HG02885 (cell line): ENCODE measurements around the gene BAIAP2.

ENCODE experiments used
- ATAC-seq: cut with Tn5 transposase; IDR thresholded peaks from one replicate; pipeline ENCODE4 v1.9.1; 2021; ENCODE audit warnings: mild to moderate bottlenecking; ENCODE audit not compliant: unreplicated experiment, poor library complexity

The BAIAP2 gene

GRCh38 chr17:81036197-81036941 lies 1.4 kb downstream of the BAIAP2 start:
- no peak for ATAC-seq

DNA sequence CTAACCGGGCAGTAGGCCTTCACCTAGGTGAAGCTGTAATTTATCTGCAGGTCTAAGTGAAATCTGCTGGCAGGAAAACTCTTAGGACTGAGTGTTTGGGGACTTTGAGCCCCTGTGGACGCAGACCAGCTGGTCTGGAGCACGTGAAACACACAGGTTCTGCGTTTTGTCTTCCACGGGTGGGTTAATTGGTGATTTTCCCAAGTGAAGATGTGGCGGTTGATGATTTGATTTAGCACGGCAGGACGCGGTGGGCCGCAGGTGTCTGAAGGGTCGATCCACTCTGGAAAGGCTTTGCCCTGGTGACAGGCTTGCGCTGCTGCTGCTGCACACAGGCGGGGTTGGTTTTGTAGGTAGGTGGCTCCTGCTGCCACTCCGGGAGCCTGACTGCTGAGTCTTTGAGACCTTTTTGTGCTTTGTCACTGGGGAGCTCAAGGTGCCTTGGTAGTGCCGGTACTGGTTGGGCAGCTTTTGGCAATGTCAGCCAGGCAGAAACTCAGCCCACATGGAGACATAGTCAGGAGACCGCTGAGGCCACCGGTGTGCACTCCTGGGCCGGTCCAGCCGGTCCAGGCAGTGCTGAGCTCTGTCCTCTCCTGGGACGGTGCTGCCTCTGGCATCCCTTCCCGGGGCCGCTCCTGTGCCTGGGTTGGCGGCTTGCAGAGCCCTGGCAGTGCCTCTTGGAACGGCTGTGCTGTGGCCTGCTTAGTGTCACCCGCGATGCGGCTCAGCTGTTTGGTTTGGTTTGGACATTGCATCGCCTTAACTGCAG lies 2.3 kb downstream of the BAIAP2 start:
- no peak for ATAC-seq

DNA sequence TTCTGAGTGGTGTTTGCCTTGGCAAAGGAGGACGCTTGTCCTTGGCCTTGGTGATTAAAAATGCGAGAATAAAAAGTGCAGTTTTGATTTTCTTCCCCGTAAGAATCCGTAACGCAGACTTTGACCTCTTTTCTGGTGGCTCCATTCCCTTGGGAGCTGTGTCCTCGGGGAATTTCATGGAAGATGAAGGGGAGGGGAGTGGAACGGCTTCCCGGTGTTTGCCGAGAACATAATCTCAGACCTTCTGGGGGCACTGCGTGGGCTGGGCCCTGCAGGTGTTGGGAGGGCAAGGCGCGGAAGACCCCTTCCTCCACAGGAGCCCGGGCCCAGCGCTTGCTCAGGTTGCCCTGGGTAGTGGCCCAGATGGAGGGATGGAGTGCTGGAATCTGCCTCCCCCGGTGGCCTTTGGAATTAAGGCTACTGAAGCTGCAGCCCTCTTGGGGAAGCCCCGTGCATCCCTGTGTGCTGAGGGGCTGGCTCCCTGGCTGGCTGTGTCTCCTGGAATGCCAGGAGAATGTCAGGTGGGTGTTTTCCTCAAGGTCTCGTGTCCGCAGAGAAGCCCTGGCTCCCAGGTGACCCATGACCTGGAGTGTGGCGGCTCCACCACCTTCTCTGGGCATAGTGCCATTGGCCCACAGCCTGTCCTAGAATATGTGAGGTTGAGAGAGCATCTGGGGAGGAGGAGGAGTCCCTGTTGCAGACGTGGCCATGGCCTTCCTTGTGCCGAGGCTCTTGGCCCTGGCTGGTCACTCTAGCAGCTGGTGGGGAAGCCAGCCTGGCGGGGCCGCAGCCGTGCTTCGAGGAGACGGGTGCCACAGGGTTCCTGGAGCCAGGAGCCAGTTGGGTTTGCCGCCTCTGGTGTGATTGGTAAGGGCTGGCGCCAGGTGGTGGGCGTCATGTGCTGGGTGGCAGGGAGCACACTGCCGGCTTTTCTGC lies 3.1 kb downstream of the BAIAP2 start:
- ATAC-seq = no peak

DNA sequence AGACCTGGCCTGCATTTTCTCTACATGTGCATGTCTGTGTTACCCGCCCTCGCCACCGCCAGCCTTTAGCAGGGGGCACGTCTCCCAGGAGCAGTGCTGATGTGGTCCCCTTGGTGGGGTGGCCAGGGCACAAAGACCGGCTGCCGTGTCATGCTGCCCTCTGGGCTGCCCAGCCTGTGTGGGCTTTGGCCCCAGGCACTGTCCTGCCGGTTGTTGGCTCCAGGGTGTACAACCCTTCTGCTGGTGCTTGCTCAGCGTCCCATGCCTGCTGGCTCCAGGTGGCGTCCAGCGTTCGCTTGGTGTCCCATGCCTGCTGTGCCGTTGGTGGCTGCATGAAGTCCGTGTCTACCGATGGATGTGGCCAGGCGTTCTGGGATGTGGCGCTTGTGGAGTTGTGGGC lies 4.1 kb downstream of the BAIAP2 start:
- ATAC-seq = no peak

GRCh38 chr17:81039854-81040758 lies 5.2 kb downstream of the BAIAP2 start:
- no peak for ATAC-seq

DNA sequence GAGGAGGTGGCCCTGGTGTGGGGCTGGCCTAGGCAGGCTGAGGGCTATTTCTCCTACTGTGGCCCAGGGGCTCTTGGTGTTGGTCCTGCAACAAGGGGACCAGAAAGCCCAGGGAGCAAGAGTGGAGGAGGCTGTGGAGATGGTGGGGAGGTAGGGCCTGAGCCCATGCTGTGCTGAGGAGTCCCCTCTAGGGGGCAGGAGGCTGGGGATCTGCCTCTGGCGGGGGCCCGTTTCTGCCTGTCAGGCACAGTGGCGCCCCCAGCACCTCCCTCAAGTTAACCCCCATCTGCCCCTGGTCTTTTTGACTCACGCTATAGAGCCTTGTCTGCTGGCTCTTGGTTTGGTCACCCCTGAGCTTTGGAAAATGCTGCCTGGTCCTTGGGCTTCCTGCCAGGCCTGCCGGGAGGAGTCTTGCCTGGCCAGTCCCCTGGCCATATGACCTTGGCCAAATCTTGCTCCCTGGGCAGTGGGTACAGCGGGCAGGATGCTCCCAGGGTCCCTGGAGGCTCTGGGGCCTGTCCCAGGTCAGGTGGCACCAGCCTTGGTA lies 5.9 kb downstream of the BAIAP2 start:
- ATAC-seq = no peak

- no peak for ATAC-seq
Observed at GRCh38 chr17:81042606-81043005, 7.7 kb downstream of the BAIAP2 start.

- no peak for ATAC-seq
Observed at GRCh38 chr17:81043319-81043724, 8.4 kb downstream of the BAIAP2 start.

DNA sequence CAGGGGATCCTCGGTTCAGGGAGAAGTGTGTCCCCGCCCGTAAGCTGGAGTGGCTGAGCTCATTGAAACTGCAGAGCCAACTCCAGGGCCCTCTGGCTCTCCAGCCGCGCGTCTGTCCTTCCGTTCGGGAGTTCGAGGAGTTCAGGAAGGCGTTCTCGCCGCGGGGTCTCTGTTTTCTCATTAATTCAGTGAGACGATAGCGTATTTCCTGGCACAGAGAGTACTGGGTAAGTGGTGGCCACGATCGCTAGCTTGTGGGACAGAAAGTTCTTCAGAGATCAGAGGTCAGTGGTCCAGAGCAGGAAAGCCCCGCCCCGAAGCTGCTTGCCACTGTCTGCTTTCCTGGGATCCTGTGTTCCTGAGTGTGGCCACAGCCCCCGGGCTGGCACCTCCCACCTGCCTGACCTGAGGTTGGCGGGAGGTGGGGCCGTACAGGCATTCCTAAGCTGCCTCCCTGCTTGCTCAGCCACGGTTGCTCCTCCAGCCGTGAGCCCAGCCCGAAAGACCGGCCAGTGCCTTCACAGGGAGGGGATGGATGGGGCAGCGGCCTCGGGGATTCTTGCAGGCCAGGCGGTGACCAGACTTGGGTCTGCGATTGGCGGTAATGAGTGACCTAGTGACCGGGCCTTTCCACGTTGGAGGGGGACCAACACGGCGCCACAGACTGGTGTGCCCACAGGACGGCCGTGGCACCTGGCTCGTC lies 8.9 kb downstream of the BAIAP2 start:
- ATAC-seq = no peak

DNA sequence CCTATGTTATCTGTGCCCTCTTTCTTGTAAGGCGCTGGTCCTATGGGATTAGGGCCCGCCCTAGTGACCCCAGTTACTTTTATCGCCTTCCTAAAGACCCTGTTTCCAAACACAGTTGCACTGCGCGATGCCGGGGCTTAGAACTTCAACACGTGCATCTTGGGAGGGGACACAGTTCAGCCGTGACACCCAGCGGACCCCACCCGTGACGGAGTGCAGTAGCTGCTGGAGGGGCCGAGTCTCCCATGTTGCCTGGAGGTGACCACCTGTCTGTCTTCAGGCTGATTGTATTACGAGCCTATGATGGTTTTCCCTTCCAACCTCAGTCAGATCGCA lies 9.4 kb downstream of the BAIAP2 start:
- no peak for ATAC-seq

DNA sequence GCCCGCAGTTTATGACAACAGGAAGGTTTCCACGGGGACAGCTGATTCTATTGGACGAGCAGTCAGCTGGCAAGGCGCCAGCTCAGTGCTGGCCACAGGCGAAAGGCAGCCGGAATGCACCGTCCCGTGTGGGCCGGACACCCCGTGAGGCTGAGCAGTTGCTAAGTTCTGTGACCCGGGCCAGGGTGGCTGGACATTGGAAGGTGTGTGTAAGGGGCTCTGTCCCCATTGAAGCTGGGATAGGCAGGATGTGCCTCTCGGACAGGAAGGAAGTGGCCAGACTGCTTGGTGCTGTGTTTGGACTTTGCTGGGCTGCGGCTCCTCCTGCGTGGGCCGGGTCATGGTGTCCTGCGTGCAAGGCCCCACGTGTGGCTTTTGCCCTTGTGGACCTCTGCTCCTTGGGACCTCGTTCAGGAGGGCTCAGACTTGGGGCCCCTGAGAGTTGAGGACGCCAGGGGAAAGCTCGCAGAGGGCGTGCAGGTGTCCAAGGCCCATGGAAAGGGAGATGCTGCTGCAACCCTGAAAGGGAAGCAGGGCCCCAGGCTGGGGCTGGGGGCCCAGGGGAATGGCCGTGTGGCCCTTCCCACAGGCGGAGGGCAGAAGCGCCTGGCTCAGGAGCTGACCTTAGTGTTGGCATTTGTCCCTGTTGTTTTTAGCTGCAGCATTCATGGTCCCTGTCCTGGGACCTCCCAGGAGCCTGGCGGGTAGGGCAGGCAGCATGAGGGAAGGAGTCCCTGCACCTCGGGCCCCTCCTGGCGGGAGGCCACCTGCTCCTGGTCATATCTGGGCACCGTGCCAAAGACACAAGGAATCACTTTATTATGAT lies 10.0 kb downstream of the BAIAP2 start:
- ATAC-seq = no peak

- ATAC-seq = no peak
Observed at GRCh38 chr17:81045590-81046095, 10.7 kb downstream of the BAIAP2 start.

DNA sequence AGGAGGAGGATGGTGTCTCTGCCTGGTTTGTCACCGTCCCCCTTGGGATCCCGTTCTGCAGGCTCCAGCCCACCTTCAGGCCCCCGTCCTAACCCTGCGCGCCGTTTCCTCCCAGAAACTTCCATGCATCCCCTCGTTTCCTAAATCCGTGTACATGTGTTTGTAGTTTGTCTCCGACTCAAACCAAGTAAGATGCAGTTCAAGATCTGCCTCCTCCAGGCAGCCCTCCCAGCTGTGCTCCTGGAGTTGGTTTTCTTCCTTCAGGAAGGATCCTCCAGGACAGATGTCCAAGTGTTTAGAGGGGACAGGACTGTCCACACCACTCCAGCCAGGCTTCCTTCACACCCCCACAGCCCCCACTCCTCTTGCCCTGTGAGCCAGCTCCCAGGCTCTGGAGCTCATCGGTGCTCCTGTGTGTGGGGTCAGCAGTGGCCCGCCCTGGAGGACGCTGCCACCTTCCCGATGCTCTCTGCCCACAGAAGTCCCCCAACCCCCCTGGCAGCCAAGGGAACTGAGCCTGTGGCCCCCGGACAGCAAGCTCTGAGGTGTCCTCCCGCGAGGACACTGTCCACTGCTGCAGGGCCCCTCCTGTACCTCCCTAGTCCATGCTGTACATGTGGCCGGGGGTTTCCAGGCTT lies 11.3 kb downstream of the BAIAP2 start:
- ATAC-seq = no peak

GRCh38 chr17:81046770-81047359 lies 11.9 kb downstream of the BAIAP2 start:
- no peak for ATAC-seq

- ATAC-seq = no peak
Observed at GRCh38 chr17:81048827-81049371, 13.9 kb downstream of the BAIAP2 start.

DNA sequence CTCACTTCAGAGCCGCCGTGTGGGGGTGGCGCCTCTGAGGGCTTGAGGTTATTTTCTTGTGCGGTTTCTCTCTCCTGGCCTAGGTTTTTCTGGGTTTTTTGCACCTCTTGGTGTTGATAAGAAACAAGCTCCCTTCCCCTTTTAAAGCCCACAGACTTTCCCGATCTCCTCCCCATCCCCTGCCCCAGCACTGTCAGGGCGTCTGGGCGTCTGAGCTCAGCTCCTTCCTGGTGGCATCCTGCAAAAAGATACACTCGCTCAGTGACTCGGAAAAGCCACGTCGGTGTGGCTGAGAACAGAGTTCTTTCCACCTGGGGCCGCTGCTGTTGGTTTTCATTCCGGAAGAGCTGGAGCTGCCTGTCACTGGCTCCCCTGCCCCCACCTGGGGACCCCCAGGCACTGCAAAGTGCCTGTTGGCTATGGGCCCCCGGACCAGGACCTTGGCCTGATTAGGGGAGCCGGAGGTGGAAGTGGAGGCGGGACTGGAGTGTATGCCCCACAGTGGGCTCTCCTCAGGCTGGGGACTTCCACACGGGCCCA lies 14.5 kb downstream of the BAIAP2 start:
- ATAC-seq = no peak
